Thoracic aorta (tissue), 2 donors: ENCODE data around the gene FUT6. TPM values are rescaled to one million over a fixed set of nuclear protein-coding genes. Genes with fewer than 3 reads are reported as not detected.
A peak's percentile ranks its signal among the peaks of the same experiment; 100 is the strongest.

ENCODE experiments used
- ATAC-seq: fragments of 150-250 bp; one replicate; pipeline ENCODE4 v1.8.0; 2017; ENCODE audit warnings: low read depth; ENCODE audit not compliant: insufficient number of reproducible peaks, low FRiP score
- DNase-seq: peaks from one replicate; pipeline ENCODE4 v3.0.0-alpha.2; 2020; ENCODE audit warnings: low spot score
- H3K27ac ChIP-seq, 2 donors: fragments of 200-600 bp; sonication (generic); 1 replicate in 1 of 2; 2 replicates in 1 of 2; pipeline ENCODE4 v1.5.1; 2016; ENCODE audit warnings: mild to moderate bottlenecking in 2 of 2, moderate library complexity in 2 of 2
- H3K27me3 ChIP-seq: fragments of 200-600 bp; sonication (generic); replicated peaks from 2 replicates; pipeline ENCODE4 v1.6.0; 2016; ENCODE audit warnings: mild to moderate bottlenecking; ENCODE audit not compliant: insufficient read depth
- H3K36me3 ChIP-seq: fragments of 200-600 bp; sonication (generic); one replicate; pipeline ENCODE4 v1.5.1; 2016
- H3K4me1 ChIP-seq, 2 donors: fragments of 200-600 bp; sonication (generic); 1 replicate in 1 of 2; 2 replicates in 1 of 2; pipeline versions ENCODE4 v1.5.1 to v1.6.0; 2016; ENCODE audit warnings: low read depth in 2 of 2, mild to moderate bottlenecking in 1 of 2; ENCODE audit not compliant: control insufficient read depth in 1 of 2
- H3K4me3 ChIP-seq: fragments of 200-600 bp; sonication (generic); 2 replicates; pipeline ENCODE4 v1.5.1; 2016; ENCODE audit warnings: mild to moderate bottlenecking
- H3K9me3 ChIP-seq: fragments of 200-600 bp; sonication (generic); 2 replicates; pipeline ENCODE4 v1.5.1; 2016
- CTCF ChIP-seq: fragments of 200-600 bp; sonication (generic); IDR thresholded peaks from one replicate; pipeline ENCODE4 v1.5.1; 2019; ENCODE audit warnings: antibody characterized with exemption
- total RNA-seq, 2 donors: library from RNA; depleted of rRNA; stranded (reverse); fragments of >200 nt; gene quantifications; one replicate each; pipeline versions ENCODE4 v1.1.0 to v1.2.3, GENCODE V29; 2016

The FUT6 gene
- total RNA-seq, 2 donors from 2014 or later: not detected

- TF ChIP-seq CTCF: no peak
- DNase-seq: no peak
- no peak for ATAC-seq
- Histone ChIP-seq H3K9me3 (no peaks in the 10 kb centered on the region), H3K36me3 (no peaks in the 10 kb centered on the region), H3K4me3 (peak overlapping the region; percentile 72), H3K27ac (no peak overlapping the region), H3K27me3 (peaks cover 3% of the 10 kb centered on the region), H3K4me1 (peaks cover 4 to 16% of the 10 kb centered on the region in 2 donors)
These were observed 9.8 kb downstream of the FUT6 start for GRCh38 chr19:5829567-5830310.

- H3K4me3 ChIP-seq: peak overlapping the region; percentile 72
- H3K27ac ChIP-seq: no peak overlapping the region
- peaks cover 4 to 16% of the 10 kb centered on the region in 2 donors for H3K4me1 ChIP-seq
- no peak for TF ChIP-seq CTCF
- no peaks in the 10 kb centered on the region for H3K36me3 ChIP-seq
- DNase-seq: no peak
- no peak for ATAC-seq
- H3K27me3 ChIP-seq: peaks cover 3% of the 10 kb centered on the region
- H3K9me3 ChIP-seq: no peaks in the 10 kb centered on the region
These were observed 10.6 kb downstream of the FUT6 start for GRCh38 chr19:5828661-5829566.

GRCh38 chr19:5827891-5828660 is 11.4 kb downstream of the FUT6 start:
- no peak for TF ChIP-seq CTCF
- DNase-seq: peak; percentile 36
- Histone ChIP-seq H3K27me3 (peaks cover 3% of the 10 kb centered on the region), H3K4me1 (peaks cover 4 to 16% of the 10 kb centered on the region in 2 donors), H3K36me3 (no peaks in the 10 kb centered on the region), H3K27ac (no peak overlapping the region), H3K4me3 (peak overlapping the region; percentile 72), H3K9me3 (no peaks in the 10 kb centered on the region)
- peak; percentile 26 for ATAC-seq

GRCh38 chr19:5827342-5827890 is 12.1 kb downstream of the FUT6 start:
- ATAC-seq: no peak
- peaks cover 4 to 16% of the 10 kb centered on the region in 2 donors for H3K4me1 ChIP-seq
- H3K9me3 ChIP-seq: no peaks in the 10 kb centered on the region
- peaks cover 3% of the 10 kb centered on the region for H3K27me3 ChIP-seq
- no peaks in the 10 kb centered on the region for H3K36me3 ChIP-seq
- peak overlapping the region; percentile 72 for H3K4me3 ChIP-seq
- no peak overlapping the region for H3K27ac ChIP-seq
- no peak for TF ChIP-seq CTCF
- DNase-seq: no peak
